Lung microvascular endothelial cell (primary cell): ENCODE measurements around the gene FOXD2. TPM values are rescaled to one million over a fixed set of nuclear protein-coding genes. Genes with fewer than 3 reads are reported as not detected.
"Not testable (repeated sequence)": the region's sequence is repeated elsewhere in the genome, so short reads cannot be mapped to it uniquely, and the experiment has no call there.

ENCODE experiments used
- DNase-seq, 2 donors: peaks; one replicate each; pipeline versions ENCODE4 v3.0.0 to v3.0.0-alpha.2; 2010; ENCODE audit warnings: low read depth in 2 of 2
- total RNA-seq: library from RNA; depleted of rRNA; stranded (reverse); fragments of >200 nt; gene quantifications from 2 replicates; pipeline ENCODE4 v1.2.1, GENCODE V29; 2014

FOXD2 gene
- total RNA-seq, 1 donor from 2014 or later = under 0.01 TPM

- DNase-seq = no peak
Observed at GRCh38 chr1:47439819-47440598, 2.2 kb downstream of the FOXD2 start.

- DNase-seq = no peak
Observed at GRCh38 chr1:47440599-47441081, 2.8 kb downstream of the FOXD2 start.

GRCh38 chr1:47441450-47442106 is 3.7 kb downstream of the FOXD2 start:
- DNase-seq = no peak

- no peak for DNase-seq
Observed at GRCh38 chr1:47442202-47442601, 4.4 kb downstream of the FOXD2 start.

- no peak for DNase-seq
Observed at GRCh38 chr1:47442842-47443529, 5.1 kb downstream of the FOXD2 start.

- DNase-seq = no peak
Observed at GRCh38 chr1:47443530-47444296, 5.9 kb downstream of the FOXD2 start.

GRCh38 chr1:47444297-47444561 is 6.4 kb downstream of the FOXD2 start:
- no peak for DNase-seq

- DNase-seq = peak in 1 of 2 donors; percentile 16
Observed at GRCh38 chr1:47444562-47445465, 7.0 kb downstream of the FOXD2 start.

GRCh38 chr1:47445823-47446550 is 8.1 kb downstream of the FOXD2 start:
- DNase-seq = no peak

GRCh38 chr1:47448462-47449222 is 10.8 kb downstream of the FOXD2 start:
- DNase-seq = no peak

- peak; percentile 38 to 42 for DNase-seq
Observed at GRCh38 chr1:47449822-47450552, 12.1 kb downstream of the FOXD2 start.

GRCh38 chr1:47450606-47451005 is 12.8 kb downstream of the FOXD2 start:
- DNase-seq = no peak

GRCh38 chr1:47452426-47452825 is 14.6 kb downstream of the FOXD2 start:
- DNase-seq = no peak

- DNase-seq = not testable (repeated sequence)
Observed at GRCh38 chr1:47453910-47454309, 16.1 kb downstream of the FOXD2 start.

GRCh38 chr1:47456250-47456649 is 18.4 kb downstream of the FOXD2 start:
- no peak for DNase-seq

GRCh38 chr1:47457547-47457946 is 19.7 kb downstream of the FOXD2 start:
- DNase-seq = not testable (repeated sequence)

GRCh38 chr1:47459253-47459788 is 21.5 kb downstream of the FOXD2 start:
- DNase-seq = no peak

- DNase-seq = no peak
Observed at GRCh38 chr1:47460040-47460439, 22.2 kb downstream of the FOXD2 start.
